ENCODE measurements around the gene CMKLR1. TPM values are rescaled to one million over a fixed set of nuclear protein-coding genes. Genes with fewer than 3 reads are reported as not detected.

CMKLR1 gene
- polyA plus RNA-seq, 3 donors, result 7.5 to 11.6 (median 7.9) TPM

DNA sequence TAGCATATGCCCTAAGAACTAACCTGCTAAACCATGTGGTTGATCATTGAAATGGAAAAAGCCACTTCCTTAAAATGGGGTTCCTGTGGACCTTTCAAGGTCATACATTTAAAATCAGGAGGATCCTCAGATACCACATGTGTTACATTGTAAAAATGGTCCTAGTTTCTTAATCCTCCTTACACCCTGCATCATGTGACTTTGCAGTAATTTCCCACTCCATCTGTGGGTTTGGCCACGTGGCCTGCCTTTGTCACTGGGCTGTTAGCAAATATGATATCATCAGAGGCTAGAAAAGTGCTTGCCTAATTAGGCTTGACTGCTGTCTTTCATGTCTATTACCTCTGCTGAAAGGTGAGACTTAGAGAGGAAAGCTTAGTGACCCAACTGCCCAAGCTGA is 70.7 kb downstream of the CMKLR1 start:
- Histone ChIP-seq H3K9ac (ENCODE audit: insufficient read depth, low read length, poor library complexity, severe bottlenecking) (no peak overlapping the region), H4K20me1 (ENCODE audit: insufficient read depth, low read length) (no peaks in the 10 kb centered on the region), H3K27ac (ENCODE audit: low read depth in 1 of 2, low read length in 2 of 2) (peak overlapping the region in 1 of 2 donors; percentile 18), H3K4me1 (ENCODE audit: control insufficient read depth in 1 of 2, insufficient read depth in 2 of 2, low read length in 2 of 2) (peaks cover 36 to 39% of the 10 kb centered on the region in 2 donors), H3K9me3 (replicated peaks in 1 of 2; ENCODE audit: control insufficient read depth in 1 of 2, insufficient read depth in 1 of 2, low read length in 2 of 2) (no peaks in the 10 kb centered on the region), H2AFZ (ENCODE audit: insufficient read depth, low read depth, low read length, poor library complexity, severe bottlenecking) (no peak overlapping the region), H3K79me2 (ENCODE audit: insufficient read depth, low read length) (no peaks in the 10 kb centered on the region), H3K27me3 (ENCODE audit: control insufficient read depth in 2 of 2, insufficient read depth in 2 of 2, low read length in 2 of 2) (no peaks in the 10 kb centered on the region), H3K36me3 (replicated peaks in 1 of 2; ENCODE audit: control insufficient read depth in 1 of 2, insufficient read depth in 2 of 2, low read length in 2 of 2) (no peaks in the 10 kb centered on the region), H3K4me3 (replicated peaks in 1 of 3; ENCODE audit: low read depth in 2 of 3, low read length in 3 of 3) (no peak overlapping the region), H3K4me2 (replicated peaks; ENCODE audit: extremely low read depth, low read length, poor library complexity, severe bottlenecking) (no peak overlapping the region)
- peaks cover 0 to 14% (median 3%) of the 10 kb centered on the region in 3 donors for H3K27me3 Mint-ChIP-seq (ENCODE audit: low read depth in 3 of 3)
- intact Hi-C loops (cut with micrococcal nuclease), result no loop called here
- TF ChIP-seq CTCF (IDR thresholded peaks at IDR 0.05), result no peak
- peak overlapping the region in 5 of 7 donors; percentile 6 to 86 (median 32) for H3K27ac Mint-ChIP-seq
- H3K4me1 Mint-ChIP-seq, result peaks cover 35% of the 10 kb centered on the region
- no peaks in the 10 kb centered on the region for H3K36me3 Mint-ChIP-seq
- WGBS (ENCODE audit: insufficient coverage), result no CpG with 5 or more reads among the region's 1 CpG
- H3K9me3 Mint-ChIP-seq, result peaks cover 0 to 5% (median 2%) of the 10 kb centered on the region in 7 donors
- H3K4me3 Mint-ChIP-seq, result no peak overlapping the region
- DNase-seq, result peak; percentile 35 to 89 (median 70)

- Histone ChIP-seq H3K27ac (ENCODE audit: low read depth in 1 of 2, low read length in 2 of 2) (no peak overlapping the region), H3K4me2 (replicated peaks; ENCODE audit: extremely low read depth, low read length, poor library complexity, severe bottlenecking) (no peak overlapping the region), H3K9me3 (replicated peaks in 1 of 2; ENCODE audit: control insufficient read depth in 1 of 2, insufficient read depth in 1 of 2, low read length in 2 of 2) (peaks cover under 1 to 3% of the 10 kb centered on the region in 2 donors), H3K9ac (ENCODE audit: insufficient read depth, low read length, poor library complexity, severe bottlenecking) (no peak overlapping the region), H3K4me3 (replicated peaks in 1 of 3; ENCODE audit: low read depth in 2 of 3, low read length in 3 of 3) (no peak overlapping the region), H3K4me1 (ENCODE audit: control insufficient read depth in 1 of 2, insufficient read depth in 2 of 2, low read length in 2 of 2) (peaks cover 36 to 39% of the 10 kb centered on the region in 2 donors), H4K20me1 (ENCODE audit: insufficient read depth, low read length) (no peaks in the 10 kb centered on the region), H3K36me3 (replicated peaks in 1 of 2; ENCODE audit: control insufficient read depth in 1 of 2, insufficient read depth in 2 of 2, low read length in 2 of 2) (no peaks in the 10 kb centered on the region), H3K79me2 (ENCODE audit: insufficient read depth, low read length) (no peaks in the 10 kb centered on the region), H2AFZ (ENCODE audit: insufficient read depth, low read depth, low read length, poor library complexity, severe bottlenecking) (no peak overlapping the region), H3K27me3 (ENCODE audit: control insufficient read depth in 2 of 2, insufficient read depth in 2 of 2, low read length in 2 of 2) (no peaks in the 10 kb centered on the region)
- no peak for DNase-seq
- Mint-ChIP-seq H3K4me3 (no peak overlapping the region), H3K9me3 (peaks cover 0 to 10% (median 5%) of the 10 kb centered on the region in 7 donors), H3K27me3 (ENCODE audit: low read depth in 3 of 3) (peaks cover 0 to 14% (median 3%) of the 10 kb centered on the region in 3 donors), H3K4me1 (peaks cover 35% of the 10 kb centered on the region), H3K36me3 (no peaks in the 10 kb centered on the region), H3K27ac (no peak overlapping the region)
- TF ChIP-seq CTCF (IDR thresholded peaks at IDR 0.05), result no peak
- WGBS (ENCODE audit: insufficient coverage), result no CpG with 5 or more reads among the region's 4 CpGs
- intact Hi-C loops (cut with micrococcal nuclease), result no loop called here
Observed at GRCh38 chr12:108267450-108267849, 71.7 kb downstream of the CMKLR1 start.
